SK-N-MC (cell line): Measurements from ENCODE around the gene PRKAB1.

Experiments
- EZH2 ChIP-seq: fragments of 200-600 bp; sonication (generic); IDR thresholded peaks from one replicate; pipeline ENCODE4 v1.6.1; 2017; ENCODE audit warnings: antibody characterized with exemption
- FOXP2 ChIP-seq: optimal IDR thresholded peaks from 2 replicates; pipeline ENCODE3; 2011; ENCODE audit warnings: mild to moderate bottlenecking, moderate library complexity; ENCODE audit not compliant: insufficient read depth; ENCODE audit errors: extremely low read length, control extremely low read depth
- POLR2AphosphoS5 ChIP-seq: IDR thresholded peaks from 2 replicates; pipeline ENCODE4 v1.6.1; 2012; ENCODE audit warnings: mild to moderate bottlenecking, low read depth, low read length, borderline replicate concordance

- TF ChIP-seq EZH2 = no peak
- TF ChIP-seq POLR2AphosphoS5 = no peak
- TF ChIP-seq FOXP2 = no peak
Measured at GRCh38 chr12:119682639-119683252, 14.8 kb downstream of the PRKAB1 start.
